ENCODE data around the gene SPTBN4. TPM values are rescaled to one million over a fixed set of nuclear protein-coding genes. Genes with fewer than 3 reads are reported as not detected.
A peak's percentile ranks its signal among the peaks of the same experiment; 100 is the strongest.

The SPTBN4 gene
- total RNA-seq, 2 donors from 2014 or later, result 0.29 to 0.74 TPM

GRCh38 chr19:40611096-40611495 lies 144.3 kb downstream of the SPTBN4 start:
- intact Hi-C loops (cut with DNase I), result no loop called here

GRCh38 chr19:40611900-40612698 lies 145.3 kb downstream of the SPTBN4 start:
- H3K4me1 ChIP-seq, result peaks cover 27% of the 10 kb centered on the region
- intact Hi-C loops (cut with DNase I), result no loop called here
- DNase-seq, result no peak

More at GRCh38 chr19:40611096-40611495, 144.3 kb downstream of the SPTBN4 start:
- H3K4me1 ChIP-seq, result peaks cover 27% of the 10 kb centered on the region
- peak overlapping the region; percentile 49 to 74 for H3K9ac ChIP-seq (ENCODE audit: low read depth in 2 of 2, low read length in 2 of 2)
- no peaks in the 10 kb centered on the region for H3K27me3 ChIP-seq
- no peaks in the 10 kb centered on the region for H3K9me3 ChIP-seq
- no peak for TF ChIP-seq CTCF (IDR thresholded peaks at IDR 0.05)
- H3K36me3 ChIP-seq, result no peaks in the 10 kb centered on the region
- peak; percentile 66 for DNase-seq
- peak overlapping the region; percentile 88 for H3K27ac ChIP-seq
- H3K4me3 ChIP-seq, result no peak overlapping the region

GRCh38 chr19:40612831-40613689 lies 146.3 kb downstream of the SPTBN4 start:
- H3K4me3 ChIP-seq, result peak overlapping the region; percentile 58
- H3K9me3 ChIP-seq, result no peaks in the 10 kb centered on the region
- intact Hi-C loops (cut with DNase I), result no loop called here
- no peaks in the 10 kb centered on the region for H3K27me3 ChIP-seq
- H3K36me3 ChIP-seq, result no peaks in the 10 kb centered on the region
- TF ChIP-seq CTCF (IDR thresholded peaks at IDR 0.05), result no peak
- peaks cover 18% of the 10 kb centered on the region for H3K4me1 ChIP-seq
- H3K9ac ChIP-seq (ENCODE audit: low read depth in 2 of 2, low read length in 2 of 2), result peak overlapping the region in 1 of 2 donors; percentile 34
- peak; percentile 81 for DNase-seq
- peak overlapping the region; percentile 94 for H3K27ac ChIP-seq

More at GRCh38 chr19:40611900-40612698, 145.3 kb downstream of the SPTBN4 start:
- Histone ChIP-seq H3K9me3 (no peaks in the 10 kb centered on the region), H3K27ac (peak overlapping the region; percentile 88), H3K27me3 (no peaks in the 10 kb centered on the region), H3K36me3 (no peaks in the 10 kb centered on the region), H3K4me3 (no peak overlapping the region), H3K9ac (ENCODE audit: low read depth in 2 of 2, low read length in 2 of 2) (peak overlapping the region in 1 of 2 donors; percentile 35)
- no peak for TF ChIP-seq CTCF (IDR thresholded peaks at IDR 0.05)

GRCh38 chr19:40613690-40614621 lies 147.2 kb downstream of the SPTBN4 start:
- peak overlapping the region; percentile 84 to 96 for H3K9ac ChIP-seq (ENCODE audit: low read depth in 2 of 2, low read length in 2 of 2)
- H3K27ac ChIP-seq, result peak overlapping the region; percentile 94
- no peaks in the 10 kb centered on the region for H3K27me3 ChIP-seq
- H3K4me1 ChIP-seq, result peaks cover 12% of the 10 kb centered on the region
- H3K9me3 ChIP-seq, result no peaks in the 10 kb centered on the region
- no peaks in the 10 kb centered on the region for H3K36me3 ChIP-seq
- DNase-seq, result peak; percentile 93
- peak overlapping the region; percentile 58 for H3K4me3 ChIP-seq
- intact Hi-C loops (cut with DNase I), result no loop called here
- TF ChIP-seq CTCF (IDR thresholded peaks at IDR 0.05), result no peak
